ENCODE measurements around the gene KLHL30.
"Not testable (repeated sequence)": the region's sequence is repeated elsewhere in the genome, so short reads cannot be mapped to it uniquely, and the experiment has no call there.

KLHL30 gene

GRCh38 chr2:238101891-238102841 lies 36.3 kb upstream of the KLHL30 start:
- DNase-seq = no peak

- no peak for DNase-seq
Measured at GRCh38 chr2:238102865-238103264, 35.6 kb upstream of the KLHL30 start.

- DNase-seq = no peak
Measured at GRCh38 chr2:238103465-238104225, 34.8 kb upstream of the KLHL30 start.

- no peak for DNase-seq
Measured at GRCh38 chr2:238104226-238104690, 34.2 kb upstream of the KLHL30 start.

GRCh38 chr2:238104691-238105371 lies 33.6 kb upstream of the KLHL30 start:
- no peak for DNase-seq

GRCh38 chr2:238105506-238106338 lies 32.7 kb upstream of the KLHL30 start:
- DNase-seq = no peak

- no peak for DNase-seq
Measured at GRCh38 chr2:238106339-238106697, 32.1 kb upstream of the KLHL30 start.

- no peak for DNase-seq
Measured at GRCh38 chr2:238106698-238107524, 31.6 kb upstream of the KLHL30 start.

- no peak for DNase-seq
Measured at GRCh38 chr2:238107525-238108422, 30.7 kb upstream of the KLHL30 start.

GRCh38 chr2:238108423-238109183 lies 29.9 kb upstream of the KLHL30 start:
- DNase-seq = peak; percentile 19

GRCh38 chr2:238113611-238114010 lies 24.9 kb upstream of the KLHL30 start:
- DNase-seq = no peak

- DNase-seq = no peak
Measured at GRCh38 chr2:238114331-238114841, 24.1 kb upstream of the KLHL30 start.

- DNase-seq = no peak
Measured at GRCh38 chr2:238114851-238115660, 23.4 kb upstream of the KLHL30 start.

GRCh38 chr2:238115709-238116108 lies 22.8 kb upstream of the KLHL30 start:
- DNase-seq = not testable (repeated sequence)

- DNase-seq = no peak
Measured at GRCh38 chr2:238116298-238117198, 21.9 kb upstream of the KLHL30 start.

- DNase-seq = no peak
Measured at GRCh38 chr2:238117199-238118154, 21.0 kb upstream of the KLHL30 start.
